Epithelial cell of esophagus (primary cell): ENCODE results near the gene IQSEC1.

Source experiments
- DNase-seq: peaks from one replicate; pipeline ENCODE4 v3.0.0; 2010; ENCODE audit warnings: low read depth
- H3K4me3 ChIP-seq: 2 replicates; pipeline ENCODE4 v1.5.1; 2011; ENCODE audit warnings: mild to moderate bottlenecking, low read length, control low read depth
- TF ChIP-seq, protein P1 (sequence below): IDR thresholded peaks from 2 replicates; pipeline ENCODE4 v1.5.1; 2011; ENCODE audit warnings: low read depth, mild to moderate bottlenecking, low read length, control low read depth, inconsistent platforms; ENCODE audit not compliant: insufficient read depth; ENCODE audit errors: missing control alignments

Gene IQSEC1

DNA sequence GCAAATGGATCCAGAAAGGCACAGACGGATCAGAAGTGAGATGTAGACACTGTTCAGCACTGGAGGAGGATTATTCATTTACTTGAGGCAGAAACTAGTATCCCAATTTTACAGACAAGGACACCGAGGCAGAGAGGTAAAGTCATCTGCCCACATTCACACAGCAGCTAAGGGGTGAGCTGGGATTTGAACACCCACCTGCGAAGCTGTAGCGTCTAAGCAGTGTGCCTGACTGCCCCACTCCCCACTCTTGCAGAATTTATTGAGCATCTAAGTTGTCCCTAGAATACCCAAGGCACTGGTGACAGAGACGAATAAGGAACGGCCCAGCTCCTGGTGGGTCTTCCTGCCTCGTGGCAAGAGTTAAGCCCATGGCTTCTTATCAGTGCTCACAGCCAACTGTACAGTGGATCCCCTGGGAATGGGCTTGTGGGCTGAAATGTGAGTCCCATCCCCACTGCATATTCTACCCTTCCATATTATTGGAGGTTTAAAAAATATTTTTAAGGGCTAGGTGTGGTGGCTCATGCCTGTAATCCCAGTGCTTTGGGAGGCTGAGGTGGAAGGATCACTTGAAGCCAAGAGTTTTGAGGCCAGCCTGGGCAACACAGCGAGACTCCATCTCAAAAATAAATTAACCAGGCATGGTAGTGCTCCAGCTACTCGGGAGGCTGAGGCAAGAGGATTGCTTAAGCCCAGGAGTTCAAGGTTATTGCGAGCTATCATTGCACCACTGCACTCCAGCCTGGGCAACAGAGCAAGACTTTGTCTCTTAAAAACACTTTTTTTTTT is 77.6 kb downstream of the IQSEC1 start:
- no peak for DNase-seq
- H3K4me3 ChIP-seq = no peak overlapping the region
- TF ChIP-seq, protein P1, sequence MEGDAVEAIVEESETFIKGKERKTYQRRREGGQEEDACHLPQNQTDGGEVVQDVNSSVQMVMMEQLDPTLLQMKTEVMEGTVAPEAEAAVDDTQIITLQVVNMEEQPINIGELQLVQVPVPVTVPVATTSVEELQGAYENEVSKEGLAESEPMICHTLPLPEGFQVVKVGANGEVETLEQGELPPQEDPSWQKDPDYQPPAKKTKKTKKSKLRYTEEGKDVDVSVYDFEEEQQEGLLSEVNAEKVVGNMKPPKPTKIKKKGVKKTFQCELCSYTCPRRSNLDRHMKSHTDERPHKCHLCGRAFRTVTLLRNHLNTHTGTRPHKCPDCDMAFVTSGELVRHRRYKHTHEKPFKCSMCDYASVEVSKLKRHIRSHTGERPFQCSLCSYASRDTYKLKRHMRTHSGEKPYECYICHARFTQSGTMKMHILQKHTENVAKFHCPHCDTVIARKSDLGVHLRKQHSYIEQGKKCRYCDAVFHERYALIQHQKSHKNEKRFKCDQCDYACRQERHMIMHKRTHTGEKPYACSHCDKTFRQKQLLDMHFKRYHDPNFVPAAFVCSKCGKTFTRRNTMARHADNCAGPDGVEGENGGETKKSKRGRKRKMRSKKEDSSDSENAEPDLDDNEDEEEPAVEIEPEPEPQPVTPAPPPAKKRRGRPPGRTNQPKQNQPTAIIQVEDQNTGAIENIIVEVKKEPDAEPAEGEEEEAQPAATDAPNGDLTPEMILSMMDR = no peak

DNA sequence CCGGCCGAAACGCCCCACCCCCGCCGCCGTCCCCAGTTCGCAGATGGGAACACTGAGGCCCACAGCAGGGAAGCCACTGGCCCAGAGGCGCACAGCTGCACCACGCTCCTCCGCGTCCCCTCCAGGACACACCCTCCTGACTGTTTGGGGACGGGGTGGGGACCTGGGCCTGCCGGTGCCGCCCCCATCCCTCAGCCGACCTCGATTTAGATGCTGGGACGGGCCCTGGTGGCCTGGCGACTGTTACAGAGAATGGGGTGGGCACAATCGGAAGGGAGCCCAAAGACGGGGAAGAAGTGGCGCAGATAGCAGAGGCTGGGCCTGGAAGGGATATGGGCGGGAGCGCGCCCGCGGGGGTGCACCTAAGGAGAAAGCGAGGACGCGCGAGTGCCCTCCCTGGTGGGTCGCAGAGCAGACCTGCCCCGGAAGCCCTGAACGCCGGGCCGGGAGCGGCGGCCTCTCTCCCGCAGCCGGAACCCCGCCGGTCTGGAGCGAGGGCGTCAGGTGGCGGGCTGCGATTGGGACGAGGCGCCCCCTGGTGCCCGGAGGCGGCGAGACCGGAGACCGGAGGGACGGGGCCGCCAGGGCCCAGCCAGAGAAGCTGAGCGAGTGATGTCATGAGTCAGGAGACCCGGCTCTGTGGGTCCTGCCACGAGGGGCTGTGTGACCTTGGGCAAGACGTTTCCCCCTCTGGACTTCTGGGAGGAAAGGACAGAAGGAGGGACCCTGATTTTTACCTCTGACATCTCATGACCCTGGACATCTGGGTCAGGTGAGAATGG is 78.4 kb downstream of the IQSEC1 start:
- peak overlapping the region; percentile 60 for H3K4me3 ChIP-seq
- DNase-seq = peak; percentile 76
- TF ChIP-seq, protein P1 = peak; percentile 56

DNA sequence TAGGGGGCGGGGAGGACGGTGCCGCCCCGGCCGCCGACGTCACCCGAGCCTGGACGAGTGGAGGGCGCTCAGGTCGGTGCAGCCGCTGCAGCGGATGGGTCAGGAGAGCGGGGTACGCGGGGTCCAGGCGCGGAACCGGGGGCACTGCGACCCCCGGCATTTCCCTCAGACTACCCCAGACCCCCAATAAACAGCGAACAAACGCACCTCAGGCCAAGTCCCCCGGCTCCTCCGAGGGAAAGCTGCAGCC is 78.9 kb downstream of the IQSEC1 start:
- no peak for DNase-seq
- peak overlapping the region; percentile 60 for H3K4me3 ChIP-seq
- TF ChIP-seq, protein P1 = no peak

DNA sequence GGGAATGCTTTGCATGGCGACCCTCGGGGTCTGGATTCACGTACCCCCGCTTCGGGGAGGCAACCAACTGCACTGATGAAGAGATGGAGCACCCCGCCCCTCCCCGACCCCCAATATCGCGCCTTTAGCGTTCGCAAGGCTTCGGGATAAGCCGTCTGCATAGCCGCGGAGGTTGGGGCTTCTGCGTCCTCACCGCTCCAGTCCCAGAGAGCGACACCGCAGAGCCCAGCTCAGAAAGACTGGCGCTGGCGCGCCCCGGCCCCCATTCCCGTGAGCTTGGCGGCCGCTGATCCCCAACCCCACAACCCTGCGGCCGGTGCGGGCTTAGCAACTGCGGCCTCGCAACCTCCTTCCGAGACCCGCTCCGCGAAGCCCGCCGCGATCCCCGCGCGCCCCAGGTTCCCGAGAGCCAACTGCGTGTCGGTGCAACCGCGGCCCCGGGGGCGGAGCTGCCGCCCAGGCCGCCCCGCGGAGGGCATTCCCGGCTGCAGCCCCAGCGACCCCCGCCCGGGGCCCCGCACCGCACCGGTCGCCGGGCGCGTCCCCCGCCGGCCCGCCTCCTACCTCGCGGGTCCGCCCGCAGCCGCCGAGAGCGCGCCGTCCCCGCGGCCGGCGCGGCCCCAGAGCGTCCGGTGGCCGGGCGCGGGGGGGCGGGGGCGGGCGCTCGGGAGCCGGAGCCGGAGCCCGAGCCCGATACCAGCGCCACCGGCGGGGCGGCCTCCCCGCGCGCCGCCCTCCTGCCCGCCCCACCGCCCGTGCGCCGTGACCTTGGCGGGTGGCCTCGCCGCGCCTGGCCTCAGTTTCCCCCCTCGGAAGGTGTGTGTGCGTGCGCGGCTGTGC is 79.5 kb downstream of the IQSEC1 start:
- no peak for DNase-seq
- TF ChIP-seq, protein P1 = no peak
- H3K4me3 ChIP-seq = peak overlapping the region; percentile 60

DNA sequence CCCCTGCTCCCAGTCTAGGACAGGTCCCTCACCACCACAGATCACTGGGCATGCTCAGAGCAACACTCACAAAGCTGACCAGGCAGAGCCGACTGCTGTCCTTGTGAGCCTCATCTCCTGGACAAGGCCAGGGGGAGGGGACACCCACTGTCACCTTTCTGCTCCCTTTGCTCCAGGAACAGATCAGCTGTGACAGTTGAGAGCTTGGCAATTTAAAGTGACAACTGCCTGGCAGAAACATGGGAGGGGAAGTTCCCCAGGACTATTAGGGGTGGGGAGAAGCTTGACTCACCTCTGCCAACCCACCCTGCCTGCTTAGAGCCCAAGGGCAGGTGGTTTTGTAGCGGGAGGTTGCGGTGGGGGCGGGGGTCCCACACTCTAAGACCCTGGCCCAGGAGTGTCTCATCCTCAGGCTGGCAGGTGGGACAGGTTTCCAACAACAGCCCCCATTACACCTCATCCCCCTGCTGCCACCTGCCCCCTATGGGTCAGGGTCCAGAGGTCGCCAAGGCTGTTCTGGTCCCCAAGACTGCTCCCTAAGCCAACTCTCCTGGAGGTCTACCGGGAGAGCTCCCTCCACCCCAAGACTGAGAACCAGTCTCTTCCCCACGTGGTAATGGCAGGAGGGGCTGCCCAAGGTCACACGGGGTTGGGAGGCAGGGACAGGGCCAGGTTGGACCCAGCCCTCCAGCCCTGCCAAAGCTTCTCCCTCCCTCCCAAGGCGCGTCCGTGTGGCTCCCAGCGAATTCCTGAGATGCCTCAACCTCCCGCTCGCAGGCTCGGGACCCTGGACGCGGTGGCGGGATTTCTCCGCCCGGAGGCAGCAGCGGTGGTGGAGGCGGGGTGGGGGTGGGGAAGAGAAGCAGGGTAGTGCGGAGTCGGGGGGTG is 80.4 kb downstream of the IQSEC1 start:
- TF ChIP-seq, protein P1 = no peak
- H3K4me3 ChIP-seq = no peak overlapping the region
- DNase-seq = no peak

- H3K4me3 ChIP-seq = no peak overlapping the region
- TF ChIP-seq, protein P1 = no peak
- DNase-seq = no peak
Observed at GRCh38 chr3:12991861-12992281, 81.4 kb downstream of the IQSEC1 start.
